Astrocyte of the spinal cord (primary cell): ENCODE results near the gene ADAM12.

Source experiments
- DNase-seq: peaks from one replicate; pipeline ENCODE4 v3.0.0; 2011; ENCODE audit warnings: low read depth, low spot score
- H3K4me3 ChIP-seq: 2 replicates; pipeline ENCODE4 v1.5.1; 2011; ENCODE audit warnings: low read depth, mild to moderate bottlenecking, low read length, moderate library complexity
- in situ Hi-C: cut with HindIII; loops from 2 replicates; pipeline ENCODE4 v1.10.0; 2017; ENCODE audit warnings: low sequenced_read_pairs
- TF ChIP-seq, protein P1 (sequence below): IDR thresholded peaks from 2 replicates; pipeline ENCODE4 v1.5.1; 2012; ENCODE audit warnings: low read depth, mild to moderate bottlenecking, low read length, inconsistent platforms

ADAM12 gene

DNA sequence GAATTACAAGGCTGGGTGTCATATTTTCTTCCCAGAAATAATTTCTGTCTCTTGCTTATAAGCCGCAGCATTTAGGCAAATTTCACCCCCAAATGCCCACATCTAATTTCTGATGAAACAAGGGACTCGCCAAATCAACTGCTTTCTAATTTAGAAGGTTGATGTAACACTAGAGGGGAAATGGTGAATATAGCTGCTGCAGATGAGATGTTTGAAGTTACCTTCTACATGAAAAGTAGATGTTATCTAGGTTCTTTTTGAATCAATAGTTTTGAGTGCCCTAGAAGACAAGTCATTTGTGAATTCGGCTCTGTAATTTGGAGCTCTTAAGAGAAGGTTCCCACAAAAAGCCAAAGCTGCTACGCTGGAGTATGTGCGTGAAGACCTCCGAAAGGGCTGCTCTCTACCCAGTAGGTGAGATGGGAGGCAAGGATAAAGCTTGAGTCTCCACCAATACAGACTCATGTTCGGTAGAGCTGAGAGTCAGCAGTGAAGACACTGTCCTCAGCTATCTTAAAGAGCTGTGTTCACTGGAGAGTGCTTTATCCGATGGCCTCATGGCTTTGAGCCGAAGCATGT lies 392.5 kb downstream of the ADAM12 start:
- no peak for DNase-seq
- TF ChIP-seq, protein P1, sequence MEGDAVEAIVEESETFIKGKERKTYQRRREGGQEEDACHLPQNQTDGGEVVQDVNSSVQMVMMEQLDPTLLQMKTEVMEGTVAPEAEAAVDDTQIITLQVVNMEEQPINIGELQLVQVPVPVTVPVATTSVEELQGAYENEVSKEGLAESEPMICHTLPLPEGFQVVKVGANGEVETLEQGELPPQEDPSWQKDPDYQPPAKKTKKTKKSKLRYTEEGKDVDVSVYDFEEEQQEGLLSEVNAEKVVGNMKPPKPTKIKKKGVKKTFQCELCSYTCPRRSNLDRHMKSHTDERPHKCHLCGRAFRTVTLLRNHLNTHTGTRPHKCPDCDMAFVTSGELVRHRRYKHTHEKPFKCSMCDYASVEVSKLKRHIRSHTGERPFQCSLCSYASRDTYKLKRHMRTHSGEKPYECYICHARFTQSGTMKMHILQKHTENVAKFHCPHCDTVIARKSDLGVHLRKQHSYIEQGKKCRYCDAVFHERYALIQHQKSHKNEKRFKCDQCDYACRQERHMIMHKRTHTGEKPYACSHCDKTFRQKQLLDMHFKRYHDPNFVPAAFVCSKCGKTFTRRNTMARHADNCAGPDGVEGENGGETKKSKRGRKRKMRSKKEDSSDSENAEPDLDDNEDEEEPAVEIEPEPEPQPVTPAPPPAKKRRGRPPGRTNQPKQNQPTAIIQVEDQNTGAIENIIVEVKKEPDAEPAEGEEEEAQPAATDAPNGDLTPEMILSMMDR = no peak
- no peak overlapping the region for H3K4me3 ChIP-seq
- in situ Hi-C loops = no loop called here

DNA sequence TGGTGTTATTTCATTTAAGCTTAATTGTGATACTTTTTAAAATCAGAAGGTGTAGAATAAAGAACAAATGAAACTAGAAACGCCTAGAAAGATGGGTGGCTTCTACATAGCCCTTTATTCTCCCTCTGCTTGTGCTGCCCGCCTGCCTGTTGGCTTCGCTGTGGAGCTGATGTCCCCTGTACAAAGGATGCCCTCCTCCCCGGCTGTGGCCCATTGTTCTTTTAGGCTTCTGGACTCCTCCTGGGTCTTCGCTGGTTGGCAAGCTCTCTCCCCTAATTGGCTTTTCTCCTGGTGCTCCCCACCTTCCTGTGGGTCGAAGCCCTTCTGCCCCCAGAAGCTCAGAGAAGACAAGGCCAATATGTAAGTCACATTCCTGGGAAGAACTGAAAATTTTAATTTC lies 393.7 kb downstream of the ADAM12 start:
- no peak overlapping the region for H3K4me3 ChIP-seq
- DNase-seq = no peak
- in situ Hi-C loops = no loop called here
- TF ChIP-seq, protein P1 = no peak

DNA sequence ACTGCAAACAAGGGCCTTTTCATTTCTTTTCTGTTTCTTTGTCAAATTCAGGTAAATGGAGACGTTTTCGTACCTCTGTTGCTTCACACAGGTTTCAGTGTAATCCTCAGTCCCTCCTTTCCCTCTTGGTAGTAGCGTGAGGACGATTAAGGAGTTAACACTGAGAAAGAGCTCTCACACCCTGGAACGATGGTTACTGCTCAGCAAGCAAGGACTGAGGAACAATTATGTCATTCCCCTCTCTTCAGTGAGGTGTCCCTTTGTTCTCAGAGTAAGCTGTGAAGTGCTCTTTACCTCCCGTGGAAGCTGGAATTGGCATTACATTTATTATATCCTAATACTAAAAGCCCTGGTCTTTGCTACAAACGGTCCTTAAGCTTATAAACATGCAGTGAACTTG lies 396.0 kb downstream of the ADAM12 start:
- no peak for DNase-seq
- in situ Hi-C loops = no loop called here
- H3K4me3 ChIP-seq = no peak overlapping the region
- TF ChIP-seq, protein P1 = no peak

DNA sequence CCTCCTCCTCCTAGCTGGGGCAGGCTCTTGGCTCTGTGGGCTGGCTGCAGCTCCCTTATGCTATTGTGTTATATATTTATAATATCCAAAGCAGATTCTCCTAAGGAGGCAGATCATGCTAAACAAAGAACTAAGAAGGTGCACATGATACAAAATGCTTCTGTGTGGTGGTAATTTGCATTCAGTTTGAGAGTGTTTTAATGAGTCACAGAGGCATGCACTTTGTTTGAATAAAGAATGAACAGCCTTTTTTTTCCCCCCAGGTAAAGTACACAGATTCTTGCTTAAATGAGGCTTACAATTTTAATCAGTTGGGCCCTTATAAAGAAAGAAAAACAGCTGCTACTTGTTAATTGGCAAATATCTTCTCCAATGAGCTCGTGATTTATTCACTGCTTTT lies 396.9 kb downstream of the ADAM12 start:
- TF ChIP-seq, protein P1 = no peak
- in situ Hi-C loops = no loop called here
- no peak for DNase-seq
- no peak overlapping the region for H3K4me3 ChIP-seq

DNA sequence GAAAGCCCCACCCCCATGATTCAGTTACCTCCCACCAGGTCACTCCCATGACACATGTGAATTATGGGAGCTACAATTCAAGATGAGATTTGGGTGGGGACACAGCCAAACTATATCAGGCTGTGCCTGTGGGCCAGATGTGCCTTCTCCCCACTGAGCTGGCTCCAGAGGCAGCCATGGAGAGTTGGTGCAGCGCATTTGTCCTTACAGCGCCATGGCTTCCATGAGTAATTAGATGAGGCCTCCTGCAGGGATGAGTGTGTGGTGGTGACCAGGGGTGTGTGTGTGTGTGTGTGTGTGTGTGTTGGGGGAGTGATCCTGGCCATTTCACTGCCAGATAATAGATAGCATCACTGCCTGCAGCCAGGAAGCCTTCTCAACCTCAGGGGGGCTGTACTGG lies 397.3 kb downstream of the ADAM12 start:
- H3K4me3 ChIP-seq = no peak overlapping the region
- in situ Hi-C loops = no loop called here
- DNase-seq = no peak
- TF ChIP-seq, protein P1 = no peak

DNA sequence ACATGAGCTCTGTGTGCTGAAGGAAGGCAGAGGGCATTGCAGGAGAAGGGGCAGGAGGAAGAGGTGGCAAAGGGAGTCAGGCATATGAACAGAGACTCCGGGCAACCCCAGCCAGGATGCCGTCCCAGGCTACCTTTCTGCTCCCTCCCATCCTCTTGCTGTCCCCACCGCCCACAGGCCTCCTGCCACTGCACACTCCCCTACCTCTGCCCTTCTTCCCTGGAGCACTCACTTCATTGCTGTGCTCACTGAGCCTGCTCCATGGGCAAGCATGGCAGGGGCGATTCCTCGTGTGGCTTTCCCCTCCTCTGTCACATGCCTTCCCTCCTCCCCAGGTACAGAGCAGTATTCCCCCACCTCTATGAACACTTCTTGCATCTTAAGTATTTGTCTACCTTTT lies 398.5 kb downstream of the ADAM12 start:
- TF ChIP-seq, protein P1 = no peak
- DNase-seq = no peak
- in situ Hi-C loops = no loop called here
- no peak overlapping the region for H3K4me3 ChIP-seq
